Epithelial cell of esophagus (primary cell): ENCODE results near the gene SUPT3H.

ENCODE experiments used
- DNase-seq: peaks from one replicate; pipeline ENCODE4 v3.0.0; 2010; ENCODE audit warnings: low read depth
- H3K4me3 ChIP-seq: 2 replicates; pipeline ENCODE4 v1.5.1; 2011; ENCODE audit warnings: mild to moderate bottlenecking, low read length, control low read depth
- CTCF ChIP-seq: IDR thresholded peaks from 2 replicates; pipeline ENCODE4 v1.5.1; 2011; ENCODE audit warnings: low read depth, mild to moderate bottlenecking, low read length, control low read depth, inconsistent platforms; ENCODE audit not compliant: insufficient read depth; ENCODE audit errors: missing control alignments

Gene SUPT3H

GRCh38 chr6:45118754-45119153 is 259.0 kb downstream of the SUPT3H start:
- no peak for TF ChIP-seq CTCF
- no peak for DNase-seq
- H3K4me3 ChIP-seq = no peak overlapping the region

GRCh38 chr6:45116714-45117410 is 260.9 kb downstream of the SUPT3H start:
- DNase-seq = peak; percentile 15
- H3K4me3 ChIP-seq = no peak overlapping the region

DNA sequence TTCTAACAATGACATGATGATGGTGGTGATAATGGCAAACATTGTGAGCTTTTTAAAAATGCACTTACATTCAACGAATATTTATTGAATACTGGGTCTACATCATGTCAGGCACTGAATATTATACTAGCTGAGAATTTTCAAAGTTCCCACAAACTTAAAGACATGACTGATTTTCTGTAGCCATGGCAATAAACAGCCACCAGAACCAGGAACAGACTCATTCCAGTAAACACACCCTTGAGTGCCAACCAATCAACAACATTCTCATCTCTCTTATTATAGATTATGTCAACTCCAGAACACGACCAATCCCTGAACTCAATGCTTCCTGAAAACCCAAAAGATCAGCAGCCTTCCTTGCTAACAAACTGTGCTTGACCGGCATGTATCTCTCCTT is 262.0 kb downstream of the SUPT3H start:
- H3K4me3 ChIP-seq = no peak overlapping the region
- peak; percentile 7 for DNase-seq
- TF ChIP-seq CTCF = no peak

More at GRCh38 chr6:45116714-45117410, 260.9 kb downstream of the SUPT3H start:
- no peak for TF ChIP-seq CTCF

- no peak overlapping the region for H3K4me3 ChIP-seq
- DNase-seq = no peak
- TF ChIP-seq CTCF = no peak
These were observed 265.0 kb downstream of the SUPT3H start for GRCh38 chr6:45112711-45113110.

DNA sequence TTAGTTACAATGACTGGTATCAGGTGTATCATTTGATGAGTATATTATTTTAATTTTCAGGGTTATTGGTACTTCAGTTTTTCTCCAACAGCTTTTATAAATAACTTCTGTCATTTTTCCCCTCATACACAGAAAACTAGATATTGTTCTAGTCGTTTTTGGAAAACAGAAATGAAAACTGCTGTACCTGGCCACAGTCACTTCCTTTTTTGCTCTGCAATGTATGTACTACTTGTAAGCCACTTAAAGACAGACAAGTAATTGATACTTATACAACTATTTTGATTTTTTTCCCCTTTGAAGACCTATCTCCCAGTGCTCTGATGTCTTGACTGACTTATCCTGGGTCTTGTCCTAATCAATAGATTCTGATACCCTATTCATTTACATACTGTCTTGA is 268.2 kb downstream of the SUPT3H start:
- no peak for TF ChIP-seq CTCF
- no peak for DNase-seq
- H3K4me3 ChIP-seq = no peak overlapping the region

GRCh38 chr6:45105170-45105820 is 272.4 kb downstream of the SUPT3H start:
- no peak for TF ChIP-seq CTCF
- DNase-seq = no peak
- H3K4me3 ChIP-seq = no peak overlapping the region

GRCh38 chr6:45104429-45104828 is 273.3 kb downstream of the SUPT3H start:
- no peak for TF ChIP-seq CTCF
- no peak for DNase-seq
- H3K4me3 ChIP-seq = no peak overlapping the region
